ENCODE data around the gene ACTG2.
"Not testable (repeated sequence)": the region's sequence is repeated elsewhere in the genome, so short reads cannot be mapped to it uniquely, and the experiment has no call there.

ACTG2 gene

DNA sequence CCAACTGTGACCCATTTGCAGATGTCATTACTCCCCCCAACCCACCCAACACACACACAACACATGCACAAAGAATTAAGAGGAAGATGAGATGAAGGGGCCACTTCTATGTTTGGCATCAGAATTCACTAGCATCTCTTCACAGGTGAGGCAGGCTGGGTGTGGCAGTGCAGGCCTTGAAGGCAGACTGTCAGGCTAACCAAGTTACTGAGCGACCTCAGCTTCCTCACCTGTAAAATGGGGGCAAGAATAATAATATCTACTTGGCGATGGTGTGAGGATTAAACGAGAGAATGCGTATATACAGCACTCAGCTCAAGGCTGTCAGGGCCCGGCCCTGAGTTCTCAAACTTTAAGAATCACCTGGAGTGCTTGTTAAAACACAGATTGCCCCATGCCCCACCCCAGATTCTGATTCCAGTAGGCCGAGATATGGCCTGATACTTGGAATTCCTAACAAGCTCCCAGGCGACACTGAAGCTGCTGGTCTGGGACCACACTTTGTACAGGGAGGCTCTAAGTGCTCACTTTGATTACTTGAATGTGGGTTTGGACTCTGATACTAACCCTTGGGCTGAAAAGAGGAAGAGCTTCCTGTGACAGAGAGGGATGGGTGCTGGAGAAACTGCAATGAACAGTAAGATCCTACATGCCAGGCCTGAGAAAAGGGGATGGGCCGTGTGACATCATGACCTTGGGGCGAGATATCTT lies 1.1 kb downstream of the ACTG2 start:
- DNase-seq (ENCODE audit: low read depth): no peak

DNA sequence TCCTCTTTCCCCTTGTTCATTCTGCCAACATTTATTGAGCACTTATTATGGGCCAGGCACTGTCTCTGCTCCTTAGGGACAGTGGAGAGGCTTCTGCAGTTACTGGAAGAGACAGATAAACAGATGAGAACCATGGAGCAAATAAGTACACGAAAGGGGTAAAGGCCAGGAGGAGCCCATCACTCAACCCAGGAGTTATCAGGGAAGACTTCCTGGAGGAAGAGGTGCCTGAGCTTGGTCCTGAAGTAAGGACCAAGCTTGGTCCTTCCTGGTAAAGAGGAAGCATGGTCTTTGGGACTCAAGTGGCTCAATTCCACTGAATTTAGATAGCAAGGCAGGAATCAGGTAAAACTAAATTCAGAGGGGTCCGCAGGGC lies 1.7 kb downstream of the ACTG2 start:
- no peak for DNase-seq (ENCODE audit: low read depth)

DNA sequence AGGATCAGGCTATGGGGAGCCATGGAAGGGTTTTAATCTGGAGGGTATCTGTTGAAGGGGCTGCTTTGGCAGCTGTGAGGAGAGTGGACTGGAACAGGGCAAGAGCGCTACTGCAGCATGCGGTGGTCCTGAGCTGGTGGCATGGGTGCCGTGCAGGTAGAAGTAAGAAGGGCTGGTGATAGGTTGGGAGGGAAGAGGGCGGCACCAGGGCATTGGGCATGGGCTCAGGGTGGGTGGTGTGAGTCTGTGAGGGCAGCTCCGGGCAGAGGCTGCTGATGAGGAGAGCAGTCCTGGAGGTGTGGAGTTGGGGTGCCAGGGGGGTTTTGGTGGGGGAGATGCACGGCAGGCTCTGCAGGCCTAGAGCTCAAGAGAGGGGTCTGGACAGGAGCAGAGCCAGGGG lies 2.1 kb downstream of the ACTG2 start:
- DNase-seq (ENCODE audit: low read depth): no peak

DNA sequence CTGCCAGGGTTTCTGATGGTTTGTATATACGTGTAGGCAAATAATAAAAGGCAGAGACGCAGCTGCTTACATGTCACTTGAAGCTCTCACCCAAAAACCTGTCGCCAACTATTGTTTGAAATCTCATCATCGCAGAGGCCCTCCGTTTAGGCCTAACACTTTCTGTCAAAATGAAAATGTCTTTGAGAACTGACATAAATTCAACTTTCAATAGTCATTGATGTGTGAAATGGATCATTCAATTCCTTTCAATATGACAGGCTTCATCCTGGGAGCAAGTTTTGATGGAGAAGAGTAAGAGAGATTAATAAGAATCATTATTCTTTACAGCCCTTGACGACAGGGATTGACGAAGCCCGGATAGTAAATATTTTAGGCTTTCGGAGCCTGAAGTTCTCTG lies 2.7 kb downstream of the ACTG2 start:
- no peak for DNase-seq (ENCODE audit: low read depth)

DNA sequence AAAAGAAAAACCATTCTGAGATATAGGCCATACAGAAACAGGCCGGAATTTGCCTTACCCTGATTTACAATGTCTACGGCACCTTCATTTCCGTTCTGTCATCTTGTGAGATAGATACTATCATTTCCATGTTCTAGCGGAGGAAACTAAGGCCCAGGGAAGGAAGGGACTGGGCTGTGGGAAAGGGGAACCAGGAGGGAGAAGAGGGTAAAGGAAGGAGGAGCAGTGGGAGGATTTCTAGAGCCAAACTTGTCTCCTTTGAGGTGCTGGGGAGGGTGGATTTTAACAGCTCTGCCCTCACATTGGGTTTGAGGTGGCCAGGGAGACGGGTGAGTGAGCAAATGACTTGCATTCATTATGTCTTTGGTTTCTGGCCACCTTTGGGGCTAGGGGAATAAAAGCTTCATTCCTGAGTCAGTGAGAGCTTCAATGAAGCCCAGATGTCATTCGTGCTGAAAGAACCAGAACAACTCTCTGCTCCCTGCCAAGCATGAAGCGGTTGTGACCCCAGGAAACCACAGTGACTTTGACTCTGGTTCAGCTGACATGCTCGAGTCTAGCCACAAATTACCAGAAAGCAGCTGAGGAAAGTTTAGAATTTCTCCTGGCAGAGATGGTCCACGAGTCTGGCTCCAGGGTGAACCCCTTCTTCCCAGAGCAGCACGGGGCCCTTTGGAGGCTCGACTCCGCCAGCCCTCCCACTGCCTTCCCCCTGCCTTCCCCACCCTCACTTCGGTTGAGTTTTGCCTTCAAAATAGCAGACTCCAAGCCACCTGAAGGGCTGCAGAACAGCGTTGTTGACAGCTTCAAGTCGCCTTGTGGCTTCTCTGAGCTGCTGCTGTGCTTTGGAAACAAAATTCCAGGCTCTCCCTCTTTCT lies 3.8 kb downstream of the ACTG2 start:
- peak; percentile 86 for DNase-seq (ENCODE audit: low read depth)

DNA sequence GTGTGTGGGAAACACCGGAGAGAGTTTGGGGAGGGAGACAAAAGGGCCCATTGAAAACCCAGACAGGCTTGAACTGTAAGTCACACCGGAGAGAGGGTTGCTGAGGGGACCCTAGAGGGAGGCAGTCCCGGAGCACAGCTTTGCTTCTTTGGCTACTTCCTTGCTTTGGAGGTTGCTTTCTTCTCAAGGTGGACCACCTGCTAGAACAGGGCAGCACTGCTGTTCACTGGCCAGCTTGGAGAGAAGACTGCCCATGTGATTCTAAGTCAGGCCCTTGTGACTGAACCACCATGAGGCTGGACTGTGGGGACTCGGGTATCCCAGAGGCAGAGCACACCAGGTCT lies 4.4 kb downstream of the ACTG2 start:
- DNase-seq (ENCODE audit: low read depth): no peak

DNA sequence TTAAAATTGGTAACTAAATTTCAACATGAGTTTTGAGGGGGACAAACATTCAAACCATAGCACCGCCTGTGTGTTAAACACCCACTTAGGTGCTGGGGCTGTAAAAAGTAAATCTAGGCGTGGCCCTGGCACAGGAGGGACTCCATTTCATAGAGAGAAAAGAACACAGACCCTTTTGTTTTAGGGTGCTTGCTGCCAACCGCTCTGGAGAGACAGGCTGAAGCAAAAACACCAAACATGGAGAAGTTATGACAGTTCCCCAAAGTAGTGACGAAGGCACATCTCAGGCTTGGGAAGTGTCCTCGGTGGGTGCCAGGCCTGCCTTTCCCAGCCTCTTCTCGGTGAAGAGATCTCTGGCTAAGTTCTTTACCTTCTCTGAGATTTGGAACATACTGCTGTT lies 5.1 kb downstream of the ACTG2 start:
- DNase-seq (ENCODE audit: low read depth): no peak

DNA sequence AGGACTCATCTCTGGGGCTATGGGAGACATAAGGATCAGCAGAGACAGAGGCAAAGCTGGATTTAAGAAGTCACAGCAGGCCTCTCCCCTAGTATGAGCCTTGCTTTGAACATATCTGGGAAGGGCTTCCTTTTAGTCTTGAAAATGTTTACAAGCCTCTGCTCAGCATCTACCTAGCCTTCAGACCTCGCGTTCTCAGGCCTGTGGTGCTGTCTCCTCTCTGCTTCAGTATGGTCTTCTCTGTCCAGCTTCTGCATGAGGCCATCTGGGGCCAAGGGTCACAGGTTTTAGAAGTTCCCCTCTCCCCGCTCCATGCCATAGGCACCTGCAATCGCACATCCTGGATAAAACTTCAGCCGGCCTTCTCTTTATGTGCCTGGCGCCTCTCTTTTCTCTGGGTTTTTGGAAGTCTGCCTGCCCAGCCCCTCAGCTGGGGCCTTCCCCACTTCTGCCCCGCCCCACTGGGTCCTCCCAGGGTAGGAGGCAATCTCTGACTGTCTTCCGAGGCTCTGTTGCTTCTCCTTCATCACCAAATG lies 7.1 kb downstream of the ACTG2 start:
- no peak for DNase-seq (ENCODE audit: low read depth)

DNA sequence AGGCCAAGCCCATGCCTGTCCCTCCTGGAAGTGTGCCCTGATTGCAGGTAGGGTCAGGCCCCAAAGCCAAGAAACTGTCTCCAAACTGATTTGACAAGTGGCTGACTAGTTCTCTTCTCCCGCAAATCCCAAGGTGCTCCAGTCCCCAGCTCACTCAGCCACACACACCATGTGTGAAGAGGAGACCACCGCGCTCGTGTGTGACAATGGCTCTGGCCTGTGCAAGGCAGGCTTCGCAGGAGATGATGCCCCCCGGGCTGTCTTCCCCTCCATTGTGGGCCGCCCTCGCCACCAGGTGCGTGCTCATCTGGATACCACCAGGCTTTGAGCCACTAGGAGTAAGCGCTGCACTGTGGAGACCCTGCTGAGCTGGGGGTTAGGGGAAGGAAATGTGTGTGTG lies 8.3 kb downstream of the ACTG2 start:
- no peak for DNase-seq (ENCODE audit: low read depth)

DNA sequence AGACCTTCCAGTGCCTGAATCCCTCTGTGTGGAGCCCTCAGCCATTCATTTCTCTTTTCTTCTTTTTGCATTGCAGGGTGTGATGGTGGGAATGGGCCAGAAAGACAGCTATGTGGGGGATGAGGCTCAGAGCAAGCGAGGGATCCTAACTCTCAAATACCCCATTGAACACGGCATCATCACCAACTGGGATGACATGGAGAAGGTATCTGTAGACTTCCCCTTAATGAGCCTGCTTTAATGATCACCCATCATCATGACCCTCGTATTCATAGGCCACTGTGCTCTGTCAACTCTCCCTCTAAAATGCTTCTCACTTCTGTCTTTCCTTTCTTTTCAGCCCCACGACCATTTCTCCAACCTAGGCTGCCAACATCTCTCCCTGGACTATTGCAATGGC lies 9.5 kb downstream of the ACTG2 start:
- no peak for DNase-seq (ENCODE audit: low read depth)

DNA sequence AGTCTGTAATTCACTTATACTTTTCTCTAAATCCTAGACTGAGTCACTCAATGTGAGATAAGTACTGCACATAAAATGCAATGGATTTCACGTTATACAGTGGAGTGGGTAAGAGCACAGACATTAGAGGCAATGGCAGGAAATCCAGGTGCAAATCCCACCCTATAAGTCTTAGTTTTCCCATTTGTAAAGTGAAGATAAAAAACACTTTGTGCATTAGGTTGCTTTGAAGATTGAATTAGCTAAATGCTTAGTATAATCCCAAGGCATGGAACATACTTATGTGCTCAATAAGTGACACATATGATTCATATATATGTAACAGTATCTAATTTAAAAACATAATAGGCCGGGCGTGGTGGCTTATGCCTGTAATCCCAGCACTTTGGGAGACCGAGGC lies 10.5 kb downstream of the ACTG2 start:
- DNase-seq (ENCODE audit: low read depth): no peak

DNA sequence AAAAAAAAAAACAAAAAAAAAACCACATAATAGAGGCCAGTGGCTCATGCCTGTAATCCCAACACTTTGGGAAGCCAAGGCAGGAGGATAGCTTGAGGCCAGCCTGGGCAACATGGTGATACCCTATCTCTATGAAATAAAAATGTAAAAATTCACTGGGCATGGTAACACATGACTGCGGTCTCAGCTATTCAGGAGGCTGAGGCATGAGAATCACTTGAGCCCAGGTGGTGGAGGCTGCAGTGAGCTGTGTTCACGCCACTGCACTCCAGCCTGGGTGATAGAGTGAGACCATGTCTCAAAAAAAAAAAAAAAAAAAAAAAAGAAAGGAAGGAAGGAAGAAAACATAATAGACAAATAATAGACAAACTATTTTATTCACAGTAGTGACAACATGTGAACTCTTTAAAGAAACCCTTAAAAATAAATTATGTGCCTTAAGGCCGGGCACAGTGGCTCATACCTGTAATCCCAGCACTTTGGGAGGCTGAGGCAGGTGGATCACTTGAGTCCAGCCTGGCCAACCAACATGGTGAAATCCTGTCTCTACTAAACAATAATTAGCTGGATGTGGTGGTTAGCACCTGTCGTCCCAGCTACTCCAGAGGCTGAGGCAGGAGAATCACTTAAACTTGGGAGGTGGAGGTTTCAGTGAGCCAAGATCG lies 11.3 kb downstream of the ACTG2 start:
- not testable (repeated sequence) for DNase-seq (ENCODE audit: low read depth)

DNA sequence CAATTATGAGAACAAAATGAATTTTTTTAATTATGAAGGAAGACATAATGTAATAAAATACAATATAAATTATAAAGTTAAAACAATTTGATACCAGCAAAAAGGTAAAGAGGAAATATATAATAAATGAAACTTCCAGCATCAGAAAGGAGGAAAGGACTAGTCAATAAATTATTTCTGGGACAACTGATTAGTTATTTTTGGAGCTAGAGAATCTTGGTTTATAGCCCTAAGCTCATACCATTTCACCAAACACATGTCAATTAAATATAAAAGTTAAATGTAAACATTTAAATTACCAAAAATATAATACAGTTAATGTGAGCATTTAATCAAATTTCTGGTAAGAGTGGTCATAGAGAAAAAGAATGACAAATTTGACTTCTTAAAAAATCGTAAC lies 12.1 kb downstream of the ACTG2 start:
- DNase-seq (ENCODE audit: low read depth): no peak

DNA sequence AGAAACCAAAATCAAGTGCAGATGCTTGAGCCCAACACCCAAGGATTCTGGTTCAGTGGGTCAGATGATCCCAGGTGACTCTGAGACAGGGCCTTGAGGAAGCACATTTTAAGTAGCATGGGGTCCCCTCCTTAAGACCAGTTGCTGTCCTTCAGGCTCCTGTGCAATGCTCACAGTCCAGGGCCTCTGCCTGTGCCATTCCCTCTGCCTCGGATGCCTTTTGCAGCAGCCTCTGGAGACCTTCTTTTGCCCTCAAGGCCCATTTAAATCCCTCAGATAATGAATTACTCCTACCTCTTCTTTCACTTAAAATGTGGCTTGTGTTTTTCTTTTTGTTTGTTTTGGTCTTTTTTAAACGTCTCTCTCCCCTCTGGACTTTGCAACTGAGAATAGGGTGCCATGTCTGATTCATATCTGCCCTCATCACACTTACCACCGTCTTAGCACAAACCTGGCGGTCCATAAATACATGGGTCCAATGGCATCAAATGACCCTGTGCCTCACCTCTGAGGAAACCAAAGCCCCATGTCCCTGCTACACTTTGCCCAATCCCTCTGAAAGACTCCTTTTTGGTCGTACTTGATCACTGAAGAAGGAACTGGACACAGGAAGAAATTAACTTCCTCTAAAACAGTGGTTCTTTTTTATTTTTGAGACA lies 14.2 kb downstream of the ACTG2 start:
- no peak for DNase-seq (ENCODE audit: low read depth)

DNA sequence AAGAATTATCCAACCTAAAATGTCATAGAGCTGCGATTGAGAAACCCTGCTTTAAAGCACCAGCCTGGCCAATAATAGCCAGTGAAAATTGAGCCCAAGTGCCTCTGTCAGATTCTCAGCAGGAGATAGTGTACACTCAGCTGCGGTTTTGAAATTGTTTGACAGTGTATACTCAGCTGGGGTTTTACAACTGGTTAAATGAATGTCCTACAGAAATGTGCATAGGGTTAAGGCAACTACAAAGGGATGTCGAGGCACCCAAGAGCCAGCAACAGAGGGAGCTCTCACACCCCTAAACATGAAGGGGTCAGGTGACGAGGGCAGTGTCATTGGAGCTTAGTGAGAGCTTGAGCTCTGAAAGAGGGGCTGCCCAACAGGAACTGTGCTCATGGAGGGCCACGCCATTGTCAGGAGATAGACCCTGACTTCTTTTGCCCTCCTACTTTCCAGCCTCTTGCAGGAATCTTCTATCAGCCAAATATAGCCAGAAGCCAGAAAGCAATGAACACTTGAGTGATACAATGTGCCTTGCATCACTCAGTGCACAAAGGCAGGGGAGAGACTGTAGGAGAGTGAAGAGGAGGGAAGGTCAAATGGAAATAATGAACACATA lies 15.1 kb downstream of the ACTG2 start:
- peak; percentile 74 for DNase-seq (ENCODE audit: low read depth)

DNA sequence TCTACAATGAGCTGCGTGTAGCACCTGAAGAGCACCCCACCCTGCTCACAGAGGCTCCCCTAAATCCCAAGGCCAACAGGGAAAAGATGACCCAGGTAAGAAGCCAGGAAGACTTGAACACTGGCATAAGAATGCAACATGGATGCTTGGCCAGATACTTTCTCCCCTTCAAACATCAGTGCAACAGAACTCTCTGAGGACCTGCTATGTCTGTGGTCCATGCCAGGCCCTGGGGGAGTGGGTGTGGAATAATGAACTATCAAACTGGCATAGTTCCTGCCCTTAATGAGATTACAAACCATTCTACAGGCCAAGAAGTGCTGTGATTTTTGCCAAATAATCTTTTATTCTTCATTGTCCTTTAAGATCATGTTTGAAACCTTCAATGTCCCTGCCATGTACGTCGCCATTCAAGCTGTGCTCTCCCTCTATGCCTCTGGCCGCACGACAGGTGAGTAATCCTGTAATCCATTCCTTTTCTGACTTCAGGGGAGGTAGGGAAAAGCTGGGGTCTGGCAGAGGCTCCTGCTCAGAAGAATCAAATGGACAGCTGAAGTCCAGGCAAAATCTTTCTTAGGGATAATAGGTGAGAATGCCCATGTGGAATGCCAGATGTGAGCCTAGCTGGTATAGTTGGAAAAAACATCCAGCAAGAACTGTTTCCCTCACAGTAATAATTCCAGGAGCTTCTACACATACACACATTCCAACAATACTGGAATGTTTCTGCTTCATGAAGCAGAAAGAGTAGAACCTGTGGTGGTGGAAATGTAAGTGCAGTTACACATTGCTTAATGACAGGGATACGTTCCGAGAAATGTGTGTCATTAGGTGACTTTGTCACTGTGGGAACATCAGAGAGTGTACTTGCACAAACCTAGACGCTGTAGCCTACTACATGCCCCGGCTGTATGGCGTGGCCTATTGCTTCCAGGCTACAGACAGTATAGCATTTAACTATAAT lies 16.2 kb downstream of the ACTG2 start:
- peak; percentile 16 for DNase-seq (ENCODE audit: low read depth)

DNA sequence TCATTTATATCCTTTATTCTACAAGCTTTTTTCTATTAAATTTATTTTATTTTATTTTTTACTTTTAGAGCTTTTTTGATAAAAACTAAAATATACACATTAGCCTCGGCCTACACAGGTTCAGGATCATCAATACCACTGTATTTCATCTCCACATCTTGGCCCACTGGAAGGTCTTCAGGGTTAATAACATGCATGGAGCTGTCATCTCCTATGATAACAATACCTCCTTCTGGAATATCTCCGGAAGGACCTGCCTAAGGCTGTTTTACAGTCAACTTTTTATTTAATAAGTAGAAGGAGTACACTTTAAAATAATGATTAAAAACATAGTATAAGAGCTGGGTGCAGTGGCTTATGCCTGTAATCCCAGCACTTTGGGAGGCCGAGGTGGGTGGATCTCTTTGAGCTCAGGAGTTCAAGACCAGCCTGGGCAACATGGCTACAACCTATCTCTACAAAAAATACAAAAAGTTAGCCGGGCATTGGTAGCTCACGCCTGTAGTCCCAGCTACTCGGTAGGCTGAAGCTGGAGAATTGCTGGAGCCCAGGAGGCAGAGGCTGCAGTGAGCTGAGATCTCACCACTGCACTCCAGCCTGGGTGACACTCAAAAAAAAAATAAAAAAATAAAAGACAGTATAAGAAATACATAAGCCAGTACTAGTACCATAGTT lies 18.2 kb downstream of the ACTG2 start:
- no peak for DNase-seq (ENCODE audit: low read depth)

DNA sequence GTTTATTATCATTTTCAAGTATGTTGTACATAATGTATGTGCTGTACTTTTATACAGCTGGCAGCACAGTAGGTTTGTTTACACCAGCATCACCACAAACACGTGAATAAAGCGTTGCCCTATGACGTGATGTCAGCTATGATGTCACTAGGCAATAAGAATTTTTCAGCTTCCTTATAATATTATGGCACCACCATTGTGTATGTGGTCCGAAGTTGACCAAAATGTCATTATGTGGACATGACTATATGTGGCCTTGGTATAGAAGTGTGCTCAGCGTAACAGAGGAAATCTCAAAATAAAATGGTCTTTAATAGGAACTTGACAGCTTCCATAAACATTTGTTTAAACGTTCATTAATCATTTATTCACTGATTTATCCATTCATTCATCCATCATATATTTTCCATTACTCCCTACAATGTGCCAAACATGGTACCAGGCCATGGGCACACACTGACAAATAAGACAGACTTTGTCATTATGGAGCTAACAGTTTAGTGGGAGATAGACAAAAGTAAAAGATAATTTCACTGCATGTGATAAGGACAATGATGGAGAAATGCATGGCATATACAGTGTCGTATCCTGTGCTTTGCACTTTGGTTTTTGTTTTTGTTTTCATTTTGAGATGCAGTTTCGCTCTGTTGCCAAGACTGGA lies 18.9 kb downstream of the ACTG2 start:
- DNase-seq (ENCODE audit: low read depth): no peak

DNA sequence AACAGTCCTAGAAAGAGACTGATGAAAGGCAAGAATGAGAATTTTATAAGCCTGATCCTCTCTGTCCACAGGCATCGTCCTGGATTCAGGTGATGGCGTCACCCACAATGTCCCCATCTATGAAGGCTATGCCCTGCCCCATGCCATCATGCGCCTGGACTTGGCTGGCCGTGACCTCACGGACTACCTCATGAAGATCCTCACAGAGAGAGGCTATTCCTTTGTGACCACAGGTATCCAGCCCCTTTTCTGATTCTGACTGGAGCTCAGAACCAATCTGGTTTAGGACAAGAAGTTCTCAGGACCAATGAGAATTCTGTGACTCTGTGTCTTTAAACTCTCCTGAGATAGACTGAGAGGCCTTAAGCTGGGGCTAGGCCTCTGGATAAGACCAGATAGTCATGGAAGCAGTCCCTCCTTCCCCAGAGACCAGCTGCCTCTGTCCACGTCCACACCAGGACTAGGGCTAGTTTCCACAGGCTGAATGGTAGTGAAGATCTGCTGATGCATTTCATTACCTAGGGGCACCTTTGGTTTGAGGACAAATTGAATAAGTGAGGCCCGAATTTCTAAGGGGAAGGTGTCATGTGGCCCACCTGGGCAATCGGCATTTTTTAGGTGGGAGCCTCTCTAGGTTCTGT lies 20.7 kb downstream of the ACTG2 start:
- DNase-seq (ENCODE audit: low read depth): no peak
